ENCODE results near the gene DDI2.

DNA sequence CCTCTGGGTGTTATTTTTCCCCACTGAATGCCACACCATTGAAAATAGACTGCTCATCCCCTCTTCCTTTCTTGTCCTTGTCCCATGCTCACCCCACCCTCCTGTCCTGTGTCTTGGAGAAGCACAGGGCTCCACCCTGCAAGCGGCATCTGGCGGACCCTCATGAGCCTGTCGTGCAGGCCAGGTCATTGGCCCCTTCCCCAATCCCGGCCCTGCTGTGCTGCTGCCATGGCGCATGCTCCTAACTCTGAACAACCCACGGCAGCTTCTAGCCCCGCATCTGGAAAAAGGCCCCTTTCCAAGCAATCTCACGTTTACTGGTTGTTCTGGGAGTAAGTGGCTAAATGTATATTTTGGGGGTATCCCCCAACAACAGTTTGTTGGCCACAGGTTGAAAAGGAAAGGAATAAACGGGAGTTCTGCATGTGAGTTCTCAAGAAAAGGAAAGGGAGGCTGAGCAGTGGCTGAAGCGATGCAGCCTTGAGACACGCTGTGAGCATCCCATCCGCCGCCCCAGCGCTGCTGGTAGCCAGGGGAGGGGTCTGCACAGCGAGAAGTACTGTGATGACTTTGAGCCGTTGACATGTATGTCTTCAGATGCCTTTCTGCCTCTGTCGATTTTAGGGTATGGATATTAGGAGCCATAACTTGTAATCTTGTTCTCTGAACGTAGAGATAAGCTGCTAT lies 48.7 kb upstream of the DDI2 start:
- no peak for TF ChIP-seq POLR2AphosphoS5 (IDR thresholded peaks at IDR 0.05; ENCODE audit: borderline replicate concordance, low read depth, low read length)
- TF ChIP-seq EZH2 (IDR thresholded peaks at IDR 0.05): no peak
- TF ChIP-seq FOXP2 (optimal IDR thresholded peaks at IDR 0.05; ENCODE audit: control extremely low read depth, extremely low read length, insufficient read depth): no peak

All from SK-N-MC (cell line).